Spleen (tissue), 11 donors: ENCODE results near the gene LGMN. TPM values are rescaled to one million over a fixed set of nuclear protein-coding genes. Genes with fewer than 3 reads are reported as not detected.

Source experiments
- DNase-seq: peaks from one replicate; pipeline ENCODE4 v3.0.0-alpha.2; 2020
- H3K27ac ChIP-seq, 8 donors: fragments of 200-600 bp; sonication (generic) in 7 of 8; 1 replicate in 4 of 8; 2 replicates in 4 of 8; pipeline versions ENCODE4 v1.5.0 to v1.8.0; 2016 to 2021; ENCODE audit warnings: inconsistent platforms in 4 of 8, mild to moderate bottlenecking in 4 of 8, moderate library complexity in 1 of 8
- H3K27me3 ChIP-seq, 7 donors: fragments of 200-600 bp; sonication (generic) in 6 of 7; replicated peaks in 1 of 7; 1 replicate in 4 of 7; 2 replicates in 3 of 7; pipeline versions ENCODE4 v1.5.0 to v1.8.0; 2016 to 2021; ENCODE audit warnings: inconsistent platforms in 3 of 7, mild to moderate bottlenecking in 1 of 7
- H3K36me3 ChIP-seq, 6 donors: fragments of 200-600 bp; sonication (generic) in 5 of 6; 1 replicate in 4 of 6; 2 replicates in 2 of 6; pipeline versions ENCODE4 v1.5.0 to v1.8.0; 2016 to 2021; ENCODE audit warnings: inconsistent platforms in 2 of 6
- H3K4me1 ChIP-seq, 6 donors: fragments of 200-600 bp; sonication (generic) in 5 of 6; 1 replicate in 3 of 6; 2 replicates in 3 of 6; pipeline versions ENCODE4 v1.5.0 to v1.8.0; 2016 to 2021; ENCODE audit warnings: inconsistent platforms in 3 of 6
- H3K4me3 ChIP-seq, 8 donors: fragments of 200-600 bp; sonication (generic) in 7 of 8; 1 replicate in 4 of 8; 2 replicates in 4 of 8; pipeline versions ENCODE4 v1.5.0 to v1.8.0; 2016 to 2021; ENCODE audit warnings: inconsistent platforms in 4 of 8, mild to moderate bottlenecking in 4 of 8, moderate library complexity in 2 of 8
- H3K9me3 ChIP-seq, 8 donors: fragments of 200-600 bp; sonication (generic) in 7 of 8; 1 replicate in 4 of 8; 2 replicates in 4 of 8; pipeline versions ENCODE4 v1.5.0 to v1.8.0; 2016 to 2021; ENCODE audit warnings: inconsistent platforms in 4 of 8
- CTCF ChIP-seq, 11 experiments: fragments of 200-600 bp in 7 of 11; fragments of 450-650 bp in 4 of 11; sonication (generic) in 4 of 11; IDR thresholded peaks in 8 of 11; conservative IDR thresholded peaks in 3 of 11; 1 replicate in 7 of 11; 2 replicates in 4 of 11; pipeline versions ENCODE4 v1.4.0 to v1.8.0; 2016 to 2021; ENCODE audit warnings: antibody characterized with exemption in 11 of 11, inconsistent platforms in 4 of 11, mild to moderate bottlenecking in 1 of 11
- POLR2A ChIP-seq, 3 donors: fragments of 450-650 bp; IDR thresholded peaks; one replicate each; pipeline ENCODE4 v1.5.1; 2017; ENCODE audit warnings: antibody characterized with exemption in 3 of 3, mild to moderate bottlenecking in 1 of 3
- POLR2AphosphoS5 ChIP-seq, 3 donors: sonication (generic); formaldehyde crosslinking; IDR thresholded peaks; one replicate each; pipeline ENCODE4 v1.5.1; 2017; ENCODE audit warnings: antibody characterized with exemption in 3 of 3
- WGBS, 5 donors: extraction: QIAGEN DNeasy Blood & Tissue Kit in 3 of 5; methylation state at CpG; one replicate each; pipeline versions ENCODE4 v1.1.5 to v1.1.7; 2013 to 2018; 5-methylcytosine and 5-hydroxymethylcytosine counted together
- intact Hi-C: fragments of 100-400 bp; cut with DNase I; formaldehyde crosslinking; loops from one replicate; pipeline ENCODE4 v1.15.0; 2023; ENCODE audit warnings: low total_unique reads
- polyA plus RNA-seq, 3 donors: library from polyadenylated mRNA; stranded (reverse); fragments of 200-250 nt; gene quantifications; one replicate each; pipeline ENCODE4 v1.2.1, GENCODE V29; 2013
- total RNA-seq, 7 donors: library from RNA; depleted of rRNA in 3 of 7; stranded (reverse); fragments of >200 nt in 3 of 7; fragmentation: NEBNext Ultra II Directional in 4 of 7; extraction: Animal tissue kit (Norgen Biotek cat#: 25700) in 4 of 7; gene quantifications; one replicate each; pipeline versions ENCODE4 v1.1.0 to v1.2.1, GENCODE V29; 2016 to 2021
- donor health status: healthy with polysubstance abuse.
- donor health status: DM: no; HTN: no; CAD: no; lungs with moderate emphysema.
- donor health status: DM: no; HTN: no; CAD: no.
- donor health status: Bipolar disorder and iron deficiency.
- donor health status: healthy.
- donor health status: DM: no; HTN: no; CAD: no.
- donor health status: DM: yes; HTN: yes; CAD: no.

The LGMN gene
- total and polyA plus RNA-seq, 10 donors = 56.6 to 270 (median 196) TPM

DNA sequence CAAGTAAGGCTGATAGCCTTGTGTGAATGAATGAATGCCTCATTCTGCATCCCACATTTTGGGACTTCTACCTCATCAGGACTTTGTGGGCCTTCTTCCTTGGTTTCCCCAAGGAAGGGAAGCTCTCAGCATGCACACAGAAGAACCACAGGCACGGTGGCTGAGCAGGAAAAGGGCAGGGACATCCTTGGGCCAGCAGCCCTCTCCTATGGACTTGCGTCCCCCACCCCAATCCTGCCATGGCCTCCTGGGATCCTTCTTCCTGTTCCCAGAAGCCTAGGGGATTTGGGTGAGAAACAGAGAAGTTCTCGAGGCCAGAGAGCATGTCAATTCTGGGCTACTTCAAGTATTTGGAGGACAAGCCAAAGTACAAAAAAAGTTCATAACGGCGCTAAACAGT is 69.7 kb downstream of the LGMN start:
- Histone ChIP-seq H3K27me3 (no peaks in the 10 kb centered on the region), H3K4me1 (peaks cover 21 to 72% (median 49%) of the 10 kb centered on the region in 6 donors), H3K9me3 (peaks cover 0 to 6% (median 0%) of the 10 kb centered on the region in 8 donors), H3K36me3 (peaks cover 0 to 98% (median 57%) of the 10 kb centered on the region in 6 donors), H3K27ac (peak overlapping the region in 3 of 8 donors; percentile 13 to 82 (median 62)), H3K4me3 (no peak overlapping the region)
- intact Hi-C loops = no loop called here
- DNase-seq = peak; percentile 33
- 66 to 89% (median 76%) methylated on average over 5 of the region's 5 CpGs for WGBS, 5 donors
- TF ChIP-seq POLR2AphosphoS5 (IDR thresholded peaks at IDR 0.05) (no peak), POLR2A (IDR thresholded peaks at IDR 0.05) (no peak), CTCF (IDR thresholded peaks at IDR 0.05 in 8 of 11, conservative IDR thresholded peaks at IDR 0.05 in 3 of 11) (no peak)

- no peak overlapping the region for H3K4me3 ChIP-seq
- peaks cover 21 to 80% (median 54%) of the 10 kb centered on the region in 6 donors for H3K4me1 ChIP-seq
- H3K27ac ChIP-seq = peak overlapping the region in 4 of 8 donors; percentile 71 to 86 (median 77)
- TF ChIP-seq POLR2AphosphoS5 (IDR thresholded peaks at IDR 0.05) (no peak), POLR2A (IDR thresholded peaks at IDR 0.05) (no peak), CTCF (IDR thresholded peaks at IDR 0.05 in 8 of 11, conservative IDR thresholded peaks at IDR 0.05 in 3 of 11) (no peak)
- H3K27me3 ChIP-seq = no peaks in the 10 kb centered on the region
- peaks cover 0 to 98% (median 57%) of the 10 kb centered on the region in 6 donors for H3K36me3 ChIP-seq
- peaks cover 0 to 6% (median 0%) of the 10 kb centered on the region in 8 donors for H3K9me3 ChIP-seq
- intact Hi-C loops = no loop called here
- no peak for DNase-seq
- WGBS, 5 donors = 93 to 100% (median 95%) methylated on average over 2 of the region's 2 CpGs
Measured at GRCh38 chr14:92677955-92678354, 70.5 kb downstream of the LGMN start.

DNA sequence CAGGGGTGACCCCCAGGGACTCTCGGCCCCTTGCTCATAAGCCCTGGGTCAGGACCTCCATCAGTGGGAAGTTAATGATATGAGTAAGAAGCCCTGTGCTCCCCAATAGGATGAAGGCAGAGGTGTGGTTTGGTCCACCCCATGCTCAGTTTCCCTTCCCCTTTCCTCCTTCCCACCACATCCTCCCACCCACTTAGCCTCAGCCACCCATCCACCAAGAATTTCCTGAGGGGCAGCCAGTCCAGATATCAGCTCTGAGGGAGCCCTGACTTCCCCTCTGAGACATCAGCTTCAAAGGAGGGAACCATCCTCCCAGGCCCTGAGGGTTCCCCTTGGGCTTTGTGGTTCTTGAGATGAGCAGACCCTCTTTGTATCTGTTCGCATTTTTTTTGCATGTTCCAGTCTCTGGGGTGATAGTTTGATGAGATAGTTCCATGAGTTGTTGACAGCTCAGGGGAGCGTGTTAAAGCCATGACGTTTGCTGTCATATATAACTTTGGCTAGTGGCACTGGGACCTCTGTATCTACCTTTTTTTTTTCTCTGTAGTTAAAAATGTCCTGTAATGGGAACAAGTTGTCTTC is 71.2 kb downstream of the LGMN start:
- peaks cover 0 to 98% (median 51%) of the 10 kb centered on the region in 6 donors for H3K36me3 ChIP-seq

More for the DNA sequence above, 71.2 kb downstream of the LGMN start:
- H3K4me3 ChIP-seq = no peak overlapping the region
- H3K27me3 ChIP-seq = no peaks in the 10 kb centered on the region
- WGBS, 5 donors = 30 to 58% (median 41%) methylated on average over 4 of the region's 4 CpGs
- peak overlapping the region in 5 of 8 donors; percentile 39 to 86 (median 72) for H3K27ac ChIP-seq
- DNase-seq = peak; percentile 71
- peaks cover 21 to 86% (median 55%) of the 10 kb centered on the region in 6 donors for H3K4me1 ChIP-seq
- TF ChIP-seq CTCF (IDR thresholded peaks at IDR 0.05 in 8 of 11, conservative IDR thresholded peaks at IDR 0.05 in 3 of 11) = no peak
- TF ChIP-seq POLR2AphosphoS5 (IDR thresholded peaks at IDR 0.05) = peak in 2 of 3 donors; percentile 62 to 74
- intact Hi-C loops = no loop called here
- peaks cover 0 to 6% (median 0%) of the 10 kb centered on the region in 8 donors for H3K9me3 ChIP-seq
